Mononuclear cell (primary cell): ENCODE results near the gene COG8. TPM values are rescaled to one million over a fixed set of nuclear protein-coding genes. Genes with fewer than 3 reads are reported as not detected.
A peak's percentile ranks its signal among the peaks of the same experiment; 100 is the strongest.

Experiments
- H3K27me3 ChIP-seq: 2 replicates; pipeline ENCODE4 v1.6.0; 2011; ENCODE audit warnings: low read length, control low read depth; ENCODE audit not compliant: insufficient read depth
- H3K4me1 ChIP-seq: 2 replicates; pipeline ENCODE4 v1.5.1; 2011; ENCODE audit warnings: mild to moderate bottlenecking, low read length, control low read depth; ENCODE audit not compliant: insufficient read depth
- H3K4me3 ChIP-seq: 2 replicates; pipeline ENCODE4 v1.5.1; 2011; ENCODE audit warnings: mild to moderate bottlenecking, low read length, moderate library complexity
- H3K9me3 ChIP-seq: 2 replicates; pipeline ENCODE4 v1.5.1; 2011; ENCODE audit warnings: low read depth, mild to moderate bottlenecking, control low read depth, low read length
- total RNA-seq: library from RNA; depleted of rRNA; stranded (reverse); fragments of >200 nt; gene quantifications from one replicate; pipeline ENCODE4 v1.2.3, GENCODE V29; 2012

The COG8 gene, protein sequence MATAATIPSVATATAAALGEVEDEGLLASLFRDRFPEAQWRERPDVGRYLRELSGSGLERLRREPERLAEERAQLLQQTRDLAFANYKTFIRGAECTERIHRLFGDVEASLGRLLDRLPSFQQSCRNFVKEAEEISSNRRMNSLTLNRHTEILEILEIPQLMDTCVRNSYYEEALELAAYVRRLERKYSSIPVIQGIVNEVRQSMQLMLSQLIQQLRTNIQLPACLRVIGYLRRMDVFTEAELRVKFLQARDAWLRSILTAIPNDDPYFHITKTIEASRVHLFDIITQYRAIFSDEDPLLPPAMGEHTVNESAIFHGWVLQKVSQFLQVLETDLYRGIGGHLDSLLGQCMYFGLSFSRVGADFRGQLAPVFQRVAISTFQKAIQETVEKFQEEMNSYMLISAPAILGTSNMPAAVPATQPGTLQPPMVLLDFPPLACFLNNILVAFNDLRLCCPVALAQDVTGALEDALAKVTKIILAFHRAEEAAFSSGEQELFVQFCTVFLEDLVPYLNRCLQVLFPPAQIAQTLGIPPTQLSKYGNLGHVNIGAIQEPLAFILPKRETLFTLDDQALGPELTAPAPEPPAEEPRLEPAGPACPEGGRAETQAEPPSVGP
- 15.3 TPM for total RNA-seq

DNA sequence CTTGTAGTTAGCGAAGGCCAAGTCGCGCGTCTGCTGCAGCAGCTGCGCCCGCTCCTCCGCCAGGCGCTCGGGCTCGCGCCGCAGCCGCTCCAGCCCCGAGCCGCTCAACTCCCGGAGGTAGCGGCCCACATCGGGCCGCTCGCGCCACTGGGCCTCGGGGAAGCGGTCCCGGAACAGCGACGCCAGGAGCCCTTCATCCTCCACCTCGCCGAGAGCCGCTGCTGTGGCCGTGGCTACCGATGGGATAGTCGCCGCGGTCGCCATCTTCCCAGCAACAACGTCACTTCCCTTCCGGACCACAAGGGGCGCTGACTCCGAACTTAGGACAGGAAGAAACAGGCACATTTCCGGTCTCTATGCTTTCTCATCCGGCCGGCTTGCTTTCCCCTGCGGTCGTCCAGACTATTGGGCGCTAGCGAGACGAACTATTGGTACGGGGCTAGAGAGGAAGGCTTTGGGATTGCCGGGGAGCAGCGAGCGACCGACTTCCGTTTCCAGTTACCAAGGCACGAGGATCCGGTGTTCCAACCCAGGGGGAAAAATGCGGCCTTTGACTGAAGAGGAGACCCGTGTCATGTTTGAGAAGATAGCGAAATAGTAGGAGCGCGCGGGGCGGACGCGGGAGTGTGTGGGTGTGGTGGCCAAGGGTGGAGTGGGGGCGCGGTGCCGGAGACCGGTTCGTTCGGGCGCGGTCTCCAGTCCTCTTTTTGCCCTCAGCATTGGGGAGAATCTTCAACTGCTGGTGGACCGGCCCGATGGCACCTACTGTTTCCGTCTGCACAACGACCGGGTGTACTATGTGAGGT, at the start of gene COG8, which contains the start of gene NIP7:
Gene COG8 (minus strand): TSS at position 276 of the 806 bp plus-strand sequence. CDS start 12 bp downstream, at position 264.
Gene NIP7 (plus strand): TSS at position 484 of the 806 bp plus-strand sequence. CDS start 58 bp downstream, at position 542.
- Histone ChIP-seq H3K4me3 (peak within 1 kb of the TSS; percentile 65), H3K27me3 (no peaks in the 10 kb centered on the region), H3K4me1 (peaks cover 31% of the 10 kb centered on the region), H3K9me3 (no peaks in the 10 kb centered on the region)

DNA sequence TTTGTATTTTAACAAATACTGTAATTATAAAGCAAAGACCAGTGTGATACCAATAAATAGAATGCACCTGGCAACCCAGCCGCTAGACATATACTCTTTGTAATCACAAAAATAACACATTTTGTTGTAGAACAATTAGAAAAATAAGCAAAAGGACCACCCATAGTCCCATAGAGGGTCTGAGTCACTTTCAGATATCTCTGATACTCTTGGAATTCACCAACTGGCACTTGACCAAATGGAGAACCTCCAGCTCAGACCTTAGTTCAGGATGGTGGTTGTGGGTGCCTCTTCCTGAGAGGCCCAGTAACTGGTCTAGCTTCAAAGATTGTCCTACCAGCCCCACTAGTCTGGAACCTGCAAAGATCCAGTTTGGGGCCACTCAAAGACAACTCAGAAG, 47.2 kb upstream of the COG8 start:
- Histone ChIP-seq H3K4me3 (no peak overlapping the region), H3K4me1 (peaks cover 27% of the 10 kb centered on the region)

DNA sequence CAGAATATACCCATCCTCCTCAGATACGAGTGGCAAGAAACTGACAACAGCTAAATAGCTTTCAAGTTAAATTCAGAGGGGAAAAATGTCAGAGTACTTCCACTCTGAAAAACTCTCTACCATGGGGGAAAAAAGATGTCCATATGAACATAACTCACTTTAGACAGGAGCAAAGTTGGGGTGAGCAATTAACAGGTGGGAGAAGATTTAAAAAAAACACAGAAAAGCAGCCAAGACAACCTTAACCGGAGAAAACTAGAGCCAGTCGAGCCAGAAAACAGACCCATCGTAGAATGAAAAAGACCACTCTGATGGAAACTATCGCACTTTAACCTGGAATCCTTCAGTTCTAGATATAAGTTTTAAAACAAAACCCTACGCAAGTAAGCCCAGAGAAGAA, 45.6 kb upstream of the COG8 start:
- Histone ChIP-seq H3K27me3 (no peaks in the 10 kb centered on the region), H3K9me3 (no peaks in the 10 kb centered on the region), H3K4me1 (peaks cover 36% of the 10 kb centered on the region), H3K4me3 (peak overlapping the region; percentile 61)

More for the DNA sequence above, 47.2 kb upstream of the COG8 start:
- no peaks in the 10 kb centered on the region for H3K27me3 ChIP-seq
- no peaks in the 10 kb centered on the region for H3K9me3 ChIP-seq

DNA sequence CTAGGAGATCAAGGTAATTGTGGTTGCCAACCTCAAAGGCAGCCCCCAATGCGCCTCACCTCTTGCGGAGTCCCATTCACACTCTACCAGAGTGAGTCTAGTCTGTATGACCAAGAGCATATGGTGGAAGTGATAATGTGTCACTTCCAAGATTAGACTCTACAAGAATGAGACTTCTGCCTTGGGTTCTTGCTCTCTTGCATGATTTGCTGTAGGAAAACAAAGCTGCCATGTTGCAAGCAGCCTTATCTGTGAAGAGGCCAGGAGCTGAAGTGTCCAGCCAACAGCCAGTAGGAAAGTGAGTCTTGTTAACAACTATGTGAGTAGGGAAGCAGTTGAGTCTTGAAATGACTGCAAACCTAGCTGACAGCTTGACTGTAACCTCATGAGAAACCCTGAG, 43.1 kb upstream of the COG8 start:
- Histone ChIP-seq H3K9me3 (no peaks in the 10 kb centered on the region), H3K4me1 (peaks cover 36% of the 10 kb centered on the region), H3K4me3 (no peak overlapping the region), H3K27me3 (no peaks in the 10 kb centered on the region)

DNA sequence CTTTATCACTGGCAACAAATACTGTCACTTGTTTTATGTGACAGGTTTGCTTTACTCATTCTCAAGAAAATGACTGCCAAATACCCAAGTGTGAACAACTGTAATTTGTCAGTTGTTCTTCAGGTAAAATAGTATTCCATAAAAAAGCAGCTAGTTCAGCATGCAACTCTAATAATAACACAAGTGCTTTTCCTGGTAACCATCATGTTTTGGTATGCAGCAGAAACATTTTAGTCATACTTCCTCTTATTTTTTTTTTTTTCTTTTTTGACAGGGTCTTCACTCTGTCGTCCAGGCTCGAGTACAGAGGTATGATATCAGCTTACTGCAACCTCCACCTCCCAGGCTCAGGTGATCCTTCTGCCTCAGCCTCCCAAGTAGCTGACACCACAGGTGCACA, 41.9 kb upstream of the COG8 start:
- no peak overlapping the region for H3K4me3 ChIP-seq
- no peaks in the 10 kb centered on the region for H3K27me3 ChIP-seq
- H3K9me3 ChIP-seq = no peaks in the 10 kb centered on the region
- H3K4me1 ChIP-seq = peaks cover 34% of the 10 kb centered on the region

DNA sequence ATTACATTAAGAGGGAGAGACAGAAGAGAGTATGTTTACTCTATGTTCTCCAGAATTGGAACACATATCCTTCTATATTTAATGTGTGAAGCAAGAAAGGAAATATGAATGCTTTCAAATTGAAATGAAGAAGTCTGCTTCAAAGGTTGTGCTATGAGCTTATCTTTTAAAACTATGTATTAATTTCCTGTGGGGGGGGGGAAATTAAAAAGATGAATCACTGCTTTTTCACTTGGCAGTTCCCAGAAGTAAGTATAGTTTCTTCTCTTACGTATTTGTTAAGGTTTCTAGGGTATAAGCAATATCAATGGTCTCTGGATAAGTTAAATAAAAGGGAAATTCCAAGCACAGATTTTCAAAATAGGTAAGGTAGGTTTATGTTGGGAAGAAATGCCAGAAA, 39.4 kb upstream of the COG8 start:
- H3K4me3 ChIP-seq = no peak overlapping the region
- H3K27me3 ChIP-seq = no peaks in the 10 kb centered on the region
- H3K4me1 ChIP-seq = peaks cover 17% of the 10 kb centered on the region
- no peaks in the 10 kb centered on the region for H3K9me3 ChIP-seq

DNA sequence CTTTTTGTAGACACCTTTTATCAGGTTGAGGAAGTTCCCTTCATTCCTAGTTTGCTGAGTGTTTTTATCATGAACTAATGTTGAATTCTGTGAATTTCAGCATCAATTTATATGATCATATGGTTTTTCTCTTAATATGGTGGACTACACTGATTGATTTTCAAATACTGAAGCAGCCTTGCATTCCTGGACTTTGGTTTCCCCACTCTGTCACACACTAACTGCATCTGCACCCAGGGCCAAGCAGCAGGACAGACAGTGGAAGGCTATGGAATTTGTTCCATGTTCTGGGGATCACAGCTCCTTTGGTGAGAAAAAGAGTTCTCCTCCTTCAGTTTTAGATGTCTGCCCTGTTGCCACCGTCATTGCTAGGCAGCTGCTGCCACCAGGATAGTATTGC, 38.7 kb upstream of the COG8 start:
- no peaks in the 10 kb centered on the region for H3K27me3 ChIP-seq

DNA sequence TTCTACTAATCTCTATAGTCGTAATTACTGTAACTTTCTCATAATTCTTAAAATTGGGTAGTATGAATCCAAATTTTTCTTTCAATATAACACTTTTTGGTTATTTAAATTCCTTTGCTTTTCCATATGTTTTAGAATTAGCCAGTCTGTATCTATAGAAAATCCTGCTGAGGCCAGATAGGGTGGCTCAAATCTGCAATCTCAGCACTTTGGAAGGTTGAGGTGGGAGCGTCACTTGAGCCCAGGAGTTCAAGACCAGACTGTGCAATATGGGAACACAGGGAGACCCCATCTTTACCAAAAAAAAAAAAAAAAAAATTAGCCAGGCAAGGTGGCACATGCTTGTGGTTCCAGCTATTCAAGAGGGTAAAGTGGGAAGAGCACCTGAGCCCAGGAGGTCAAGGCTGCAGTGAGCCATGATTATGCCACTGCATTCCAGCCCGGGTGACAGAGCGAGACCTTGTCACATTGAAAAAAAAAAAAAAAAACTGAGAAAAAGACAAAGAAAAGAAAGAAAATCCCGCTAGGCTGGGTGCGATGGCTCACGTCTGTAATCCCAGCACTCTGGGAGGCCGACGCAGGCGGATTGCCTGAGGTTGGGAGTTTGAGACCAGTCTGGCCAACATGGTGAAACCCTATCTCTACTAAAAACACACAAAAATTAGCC, 37.2 kb upstream of the COG8 start:
- no peaks in the 10 kb centered on the region for H3K27me3 ChIP-seq
- peaks cover 9% of the 10 kb centered on the region for H3K4me1 ChIP-seq
- no peaks in the 10 kb centered on the region for H3K9me3 ChIP-seq
- H3K4me3 ChIP-seq = no peak overlapping the region

More for the DNA sequence above, 38.7 kb upstream of the COG8 start:
- Histone ChIP-seq H3K9me3 (no peaks in the 10 kb centered on the region), H3K4me3 (no peak overlapping the region), H3K4me1 (peaks cover 14% of the 10 kb centered on the region)

DNA sequence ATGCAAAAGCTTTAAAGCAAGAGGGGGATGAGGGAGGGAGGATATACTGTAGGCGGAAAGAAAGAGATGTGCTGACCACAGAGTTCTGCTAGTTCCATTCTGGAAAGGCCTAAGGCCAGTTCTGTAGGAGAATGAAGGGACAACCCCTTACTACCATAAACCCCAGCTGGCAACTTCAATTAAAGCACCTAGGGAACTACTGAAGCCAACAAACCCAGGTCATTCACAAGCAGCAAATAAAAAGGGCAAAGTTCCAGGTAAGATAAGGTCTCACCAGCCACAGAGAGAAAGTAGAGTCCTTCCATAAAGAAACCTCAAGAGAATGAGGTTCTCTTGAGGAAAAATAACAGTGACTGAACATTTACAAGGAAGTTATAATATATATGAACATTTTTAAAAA, 33.7 kb upstream of the COG8 start:
- Histone ChIP-seq H3K4me1 (peaks cover 5% of the 10 kb centered on the region), H3K9me3 (no peaks in the 10 kb centered on the region), H3K4me3 (no peak overlapping the region), H3K27me3 (no peaks in the 10 kb centered on the region)

DNA sequence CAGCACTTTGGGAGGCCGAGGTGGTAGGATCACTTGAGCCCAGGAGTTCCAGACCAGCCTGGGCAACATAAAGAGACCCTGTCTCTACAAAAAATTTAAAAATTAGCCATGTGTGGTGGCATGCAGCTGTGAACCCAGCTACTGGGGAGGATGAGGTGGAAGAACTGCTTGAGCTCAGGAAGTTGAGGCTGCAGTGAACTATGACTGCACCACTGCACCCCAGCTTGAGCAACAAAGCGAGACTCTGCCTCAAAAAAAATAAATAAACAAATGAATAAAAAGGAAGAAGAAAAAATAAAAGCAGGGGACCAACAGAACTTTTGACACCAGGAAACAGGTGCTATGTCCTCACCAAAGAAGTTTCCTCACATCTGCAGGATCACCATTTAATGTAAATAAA, 32.2 kb upstream of the COG8 start:
- Histone ChIP-seq H3K4me3 (no peak overlapping the region), H3K27me3 (no peaks in the 10 kb centered on the region), H3K9me3 (no peaks in the 10 kb centered on the region), H3K4me1 (peaks cover 5% of the 10 kb centered on the region)

DNA sequence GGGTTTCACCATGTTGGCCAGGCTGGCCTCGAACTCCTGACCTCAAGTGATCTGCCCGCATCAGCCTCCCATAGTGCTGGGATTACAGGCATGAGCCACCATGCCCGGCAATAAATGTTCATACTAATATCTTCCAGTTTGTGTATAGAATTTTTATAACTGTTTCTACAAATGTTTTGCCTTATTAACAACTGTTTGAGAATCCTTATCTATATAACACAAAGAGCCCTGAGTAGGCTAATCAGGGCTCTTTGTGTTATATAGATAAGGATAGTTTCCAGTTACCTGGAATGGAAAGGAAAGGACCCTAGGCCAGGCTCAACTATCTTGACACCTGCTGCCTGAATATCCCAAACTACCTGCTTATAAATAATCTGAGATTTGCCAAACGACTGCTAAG, 29.5 kb upstream of the COG8 start:
- H3K9me3 ChIP-seq = no peaks in the 10 kb centered on the region
- H3K27me3 ChIP-seq = no peaks in the 10 kb centered on the region
- no peak overlapping the region for H3K4me3 ChIP-seq
- peaks cover 5% of the 10 kb centered on the region for H3K4me1 ChIP-seq

DNA sequence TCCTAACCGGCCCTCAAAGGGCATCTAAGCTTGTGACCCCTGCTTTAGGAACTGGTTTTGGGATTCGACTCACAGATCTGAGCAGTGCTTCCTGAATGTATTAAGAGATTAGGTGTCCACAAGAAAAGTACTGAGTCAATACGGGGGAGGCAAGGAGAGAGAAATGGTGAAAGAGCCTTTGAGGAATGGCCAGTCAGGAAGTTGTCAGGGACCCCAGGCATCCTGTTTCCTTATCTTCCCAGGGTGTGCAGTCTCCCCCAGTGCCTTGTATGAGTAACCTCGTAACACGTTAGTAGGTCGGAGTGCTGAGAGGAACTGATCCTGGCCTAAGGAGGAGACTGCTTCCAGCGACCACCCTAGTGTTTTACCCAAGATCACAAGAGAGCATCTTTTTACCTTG, 28.6 kb upstream of the COG8 start:
- Histone ChIP-seq H3K9me3 (no peaks in the 10 kb centered on the region), H3K4me3 (no peak overlapping the region)

DNA sequence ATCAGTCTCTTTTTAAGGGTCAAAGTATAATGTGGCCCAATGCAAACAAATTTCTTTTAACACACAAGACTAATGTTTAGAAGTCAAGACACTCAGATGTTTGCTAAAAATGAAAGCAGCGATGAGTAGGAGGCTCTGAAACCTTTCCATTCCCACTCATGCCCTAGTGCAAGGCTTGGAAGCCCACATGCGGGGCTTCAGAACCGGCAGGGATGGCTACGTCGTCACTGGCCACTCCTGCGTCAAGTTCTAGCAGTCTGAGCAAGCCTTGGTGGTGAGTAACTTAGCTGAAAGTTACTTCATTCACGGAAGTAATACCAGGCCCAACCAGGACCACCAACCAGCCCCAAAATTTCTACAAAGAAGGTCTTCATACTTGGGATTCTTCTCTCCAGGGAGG, 27.1 kb upstream of the COG8 start:
- H3K9me3 ChIP-seq = no peaks in the 10 kb centered on the region
- no peak overlapping the region for H3K4me3 ChIP-seq
- no peaks in the 10 kb centered on the region for H3K27me3 ChIP-seq
- peaks cover 3% of the 10 kb centered on the region for H3K4me1 ChIP-seq

More for the DNA sequence above, 28.6 kb upstream of the COG8 start:
- Histone ChIP-seq H3K27me3 (no peaks in the 10 kb centered on the region), H3K4me1 (peaks cover 5% of the 10 kb centered on the region)

DNA sequence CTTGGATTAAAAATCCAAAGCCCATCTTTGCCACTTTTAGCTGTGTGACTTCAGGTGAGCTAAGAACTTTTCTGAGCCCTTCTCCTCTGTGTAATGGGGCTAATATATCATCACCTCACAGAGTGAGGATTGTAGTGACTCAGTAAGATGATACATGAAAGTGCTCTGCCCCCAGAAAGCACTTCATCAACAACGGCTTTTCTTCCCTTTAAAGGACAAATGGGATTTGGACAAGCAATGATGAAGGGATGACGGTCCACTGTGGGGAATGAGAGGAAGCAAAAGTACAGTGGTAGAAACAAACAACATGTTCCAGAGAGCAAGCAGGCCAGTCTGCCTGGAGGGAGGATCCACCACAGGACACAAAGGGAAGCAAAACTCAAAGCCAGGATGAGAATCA, 26.5 kb upstream of the COG8 start:
- no peaks in the 10 kb centered on the region for H3K9me3 ChIP-seq
- no peak overlapping the region for H3K4me3 ChIP-seq
- H3K4me1 ChIP-seq = no peaks in the 10 kb centered on the region
- H3K27me3 ChIP-seq = no peaks in the 10 kb centered on the region

DNA sequence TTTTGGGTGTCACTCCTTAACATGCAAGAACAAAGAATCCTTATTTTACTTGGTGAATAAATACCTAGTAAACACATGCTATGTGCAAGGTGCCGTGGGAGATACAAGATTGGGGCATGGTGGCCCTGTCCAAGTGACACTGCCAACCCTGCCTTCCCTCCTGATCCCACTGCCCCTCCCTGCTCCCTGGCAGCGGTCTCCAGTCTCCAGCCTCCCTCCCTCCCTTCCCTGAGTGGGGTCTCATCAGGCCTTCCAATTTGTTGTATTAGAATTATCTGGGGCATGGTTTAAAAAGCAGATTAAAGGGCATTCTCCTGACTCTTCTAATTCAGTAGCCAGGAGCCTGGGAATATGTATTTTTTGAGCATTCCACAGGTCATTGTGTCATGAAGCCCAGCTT, 24.7 kb upstream of the COG8 start:
- no peak overlapping the region for H3K4me3 ChIP-seq
- no peaks in the 10 kb centered on the region for H3K27me3 ChIP-seq
- no peaks in the 10 kb centered on the region for H3K4me1 ChIP-seq
- H3K9me3 ChIP-seq = no peaks in the 10 kb centered on the region
